ENCODE measurements around the gene IFT74.

- TF ChIP-seq CTCF (conservative IDR thresholded peaks at IDR 0.05 in 1 of 2, IDR thresholded peaks at IDR 0.05 in 1 of 2; ENCODE audit: extremely low read depth in 1 of 2, insufficient read depth in 1 of 2, low read depth in 1 of 2, low read length in 2 of 2) = no peak
- no peak for TF ChIP-seq EZH2 (IDR thresholded peaks at IDR 0.05; ENCODE audit: borderline replicate concordance, low read length)
These were observed 39.6 kb downstream of the IFT74 start for GRCh38 chr9:26995810-26996209.

Data from mammary epithelial cell (primary cell).